GM12891 (cell line): ENCODE data around the gene DRAM1.

Experiments
- PAX5 ChIP-seq: IDR thresholded peaks from 2 replicates; pipeline ENCODE4 v1.6.1; 2011; ENCODE audit warnings: low read length, moderate library complexity, mild to moderate bottlenecking; ENCODE audit not compliant: insufficient read depth, severe bottlenecking
- POLR2A ChIP-seq: IDR thresholded peaks from 2 replicates; pipeline ENCODE4 v1.6.1; 2011; ENCODE audit warnings: low read depth, low read length, control low read depth
- POLR2AphosphoS5 ChIP-seq: IDR thresholded peaks from 2 replicates; pipeline ENCODE4 v1.6.1; 2011; ENCODE audit warnings: low read depth, low read length, control low read depth
- POU2F2 ChIP-seq: IDR thresholded peaks from 2 replicates; pipeline ENCODE4 v1.6.1; 2011; ENCODE audit warnings: low read depth, mild to moderate bottlenecking, control low read depth, low read length, moderate library complexity
- TAF1 ChIP-seq: IDR thresholded peaks from 2 replicates; pipeline ENCODE4 v1.6.1; 2011; ENCODE audit warnings: low read depth, low read length, control low read depth

- 0 out of 2 replicates have a peak, but pooled peaks have one; percentile 31 for TF ChIP-seq POLR2AphosphoS5
- no peak for TF ChIP-seq POLR2A
- TF ChIP-seq TAF1: no peak
- TF ChIP-seq POU2F2: peak; percentile 78
- TF ChIP-seq PAX5: no peak
Observed at GRCh38 chr12:101854747-101855146, 22.6 kb upstream of the DRAM1 start.
